Mammary epithelial cell (primary cell): ENCODE results near the gene IGLL5.
"Not testable (repeated sequence)": the region's sequence is repeated elsewhere in the genome, so short reads cannot be mapped to it uniquely, and the experiment has no call there.

Source experiments
- EZH2 ChIP-seq: IDR thresholded peaks from 2 replicates; pipeline ENCODE4 v1.6.1; 2012; ENCODE audit warnings: low read length, inconsistent platforms, borderline replicate concordance
- TF ChIP-seq, protein P1 (sequence below), 2 donors: IDR thresholded peaks in 1 of 2; conservative IDR thresholded peaks in 1 of 2; 2 replicates each; pipeline ENCODE4 v1.5.1; 2011 to 2012; ENCODE audit warnings: inconsistent platforms in 2 of 2, low read length in 2 of 2, mild to moderate bottlenecking in 2 of 2, control low read depth in 1 of 2, low read depth in 1 of 2; ENCODE audit not compliant: insufficient read depth in 1 of 2; ENCODE audit errors: extremely low read depth in 1 of 2

DNA sequence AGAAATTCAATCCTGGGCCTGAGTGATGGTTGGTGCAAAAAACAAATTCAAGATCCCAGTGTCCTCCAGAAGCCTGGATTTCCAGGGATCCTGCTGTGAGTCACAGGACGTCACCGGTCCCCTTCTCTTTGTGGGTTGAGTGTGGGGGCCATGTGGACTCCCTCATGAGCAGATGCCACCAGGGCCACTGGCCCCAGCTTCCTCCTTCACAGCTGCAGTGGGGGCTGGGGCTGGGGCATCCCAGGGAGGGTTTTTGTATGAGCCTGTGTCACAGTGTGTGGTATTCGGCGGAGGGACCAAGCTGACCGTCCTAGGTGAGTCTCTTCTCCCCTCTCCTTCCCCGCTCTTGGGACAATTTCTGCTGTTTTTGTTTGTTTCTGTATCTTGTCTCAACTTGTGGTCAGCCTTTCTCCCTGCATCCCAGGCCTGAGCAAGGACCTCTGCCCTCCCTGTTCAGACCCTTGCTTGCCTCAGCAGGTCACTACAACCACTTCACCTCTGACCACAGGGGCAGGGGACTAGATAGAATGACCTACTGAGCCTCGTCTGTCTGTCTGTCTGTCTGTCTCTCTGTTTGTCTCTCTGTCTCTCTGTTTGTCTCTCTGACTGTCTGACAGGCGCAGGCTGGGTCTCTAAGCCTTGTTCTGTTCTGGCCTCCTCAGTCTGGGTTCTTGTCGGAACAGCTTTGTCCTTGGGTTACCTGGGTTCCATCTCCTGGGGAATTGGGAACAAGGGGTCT is 11.9 kb downstream of the IGLL5 start:
- TF ChIP-seq, protein P1, sequence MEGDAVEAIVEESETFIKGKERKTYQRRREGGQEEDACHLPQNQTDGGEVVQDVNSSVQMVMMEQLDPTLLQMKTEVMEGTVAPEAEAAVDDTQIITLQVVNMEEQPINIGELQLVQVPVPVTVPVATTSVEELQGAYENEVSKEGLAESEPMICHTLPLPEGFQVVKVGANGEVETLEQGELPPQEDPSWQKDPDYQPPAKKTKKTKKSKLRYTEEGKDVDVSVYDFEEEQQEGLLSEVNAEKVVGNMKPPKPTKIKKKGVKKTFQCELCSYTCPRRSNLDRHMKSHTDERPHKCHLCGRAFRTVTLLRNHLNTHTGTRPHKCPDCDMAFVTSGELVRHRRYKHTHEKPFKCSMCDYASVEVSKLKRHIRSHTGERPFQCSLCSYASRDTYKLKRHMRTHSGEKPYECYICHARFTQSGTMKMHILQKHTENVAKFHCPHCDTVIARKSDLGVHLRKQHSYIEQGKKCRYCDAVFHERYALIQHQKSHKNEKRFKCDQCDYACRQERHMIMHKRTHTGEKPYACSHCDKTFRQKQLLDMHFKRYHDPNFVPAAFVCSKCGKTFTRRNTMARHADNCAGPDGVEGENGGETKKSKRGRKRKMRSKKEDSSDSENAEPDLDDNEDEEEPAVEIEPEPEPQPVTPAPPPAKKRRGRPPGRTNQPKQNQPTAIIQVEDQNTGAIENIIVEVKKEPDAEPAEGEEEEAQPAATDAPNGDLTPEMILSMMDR (conservative IDR thresholded peaks at IDR 0.05 in 1 of 2, IDR thresholded peaks at IDR 0.05 in 1 of 2; ENCODE audit: extremely low read depth in 1 of 2, insufficient read depth in 1 of 2, low read depth in 1 of 2, low read length in 2 of 2) = not testable (repeated sequence)
- not testable (repeated sequence) for TF ChIP-seq EZH2
